Tibial nerve (tissue), 4 donors: Measurements from ENCODE around the gene TEX30. TPM values are rescaled to one million over a fixed set of nuclear protein-coding genes. Genes with fewer than 3 reads are reported as not detected.

ENCODE experiments used
- DNase-seq, 2 donors: peaks; one replicate each; pipeline ENCODE4 v3.0.0-alpha.2; 2019; ENCODE audit warnings: low spot score in 2 of 2
- H3K27ac ChIP-seq, 4 donors: fragments of 200-600 bp; sonication (generic) in 3 of 4; one replicate each; pipeline ENCODE4 v1.5.1; 2017 to 2019; ENCODE audit warnings: mild to moderate bottlenecking in 1 of 4
- H3K27me3 ChIP-seq, 2 donors: fragments of 200-600 bp; sonication (generic) in 1 of 2; one replicate each; pipeline versions ENCODE4 v1.5.1 to v1.6.0; 2017 to 2019
- H3K36me3 ChIP-seq, 3 donors: fragments of 200-600 bp; sonication (generic); one replicate each; pipeline ENCODE4 v1.5.1; 2018 to 2019
- H3K4me1 ChIP-seq, 4 donors: fragments of 200-600 bp; sonication (generic) in 3 of 4; one replicate each; pipeline ENCODE4 v1.5.1; 2017 to 2019
- H3K4me3 ChIP-seq, 4 donors: fragments of 200-600 bp; sonication (generic) in 3 of 4; one replicate each; pipeline ENCODE4 v1.5.1; 2017 to 2019; ENCODE audit warnings: mild to moderate bottlenecking in 1 of 4, moderate library complexity in 1 of 4
- H3K9me3 ChIP-seq, 4 donors: fragments of 200-600 bp; sonication (generic) in 3 of 4; one replicate each; pipeline ENCODE4 v1.5.1; 2017 to 2019
- EP300 ChIP-seq, 2 donors: sonication (generic); formaldehyde crosslinking; IDR thresholded peaks; one replicate each; pipeline ENCODE4 v1.6.1; 2017; ENCODE audit warnings: antibody characterized with exemption in 2 of 2, mild to moderate bottlenecking in 1 of 2
- POLR2A ChIP-seq, 2 donors: fragments of 450-650 bp; IDR thresholded peaks; one replicate each; pipeline ENCODE4 v1.6.1; 2017; ENCODE audit warnings: antibody characterized with exemption in 2 of 2, mild to moderate bottlenecking in 2 of 2, moderate library complexity in 2 of 2
- WGBS, 2 donors: methylation state at CpG; one replicate each; pipeline ENCODE4 v1.1.5; 2018; 5-methylcytosine and 5-hydroxymethylcytosine counted together
- total RNA-seq, 4 donors: library from RNA; depleted of rRNA; stranded (reverse); fragments of >200 nt; gene quantifications; one replicate each; pipeline ENCODE4 v1.1.0, GENCODE V29; 2016
- TF ChIP-seq, protein P1 (sequence below), 5 experiments: fragments of 200-600 bp in 3 of 5; fragments of 450-650 bp in 2 of 5; sonication (generic) in 3 of 5; IDR thresholded peaks; one replicate each; pipeline ENCODE4 v1.5.1; 2016 to 2019; ENCODE audit warnings: antibody characterized with exemption in 5 of 5, mild to moderate bottlenecking in 3 of 5, moderate library complexity in 2 of 5

The TEX30 gene
- total RNA-seq, 4 donors from 2014 or later: 4.7 to 16.0 (median 6.1) TPM

DNA sequence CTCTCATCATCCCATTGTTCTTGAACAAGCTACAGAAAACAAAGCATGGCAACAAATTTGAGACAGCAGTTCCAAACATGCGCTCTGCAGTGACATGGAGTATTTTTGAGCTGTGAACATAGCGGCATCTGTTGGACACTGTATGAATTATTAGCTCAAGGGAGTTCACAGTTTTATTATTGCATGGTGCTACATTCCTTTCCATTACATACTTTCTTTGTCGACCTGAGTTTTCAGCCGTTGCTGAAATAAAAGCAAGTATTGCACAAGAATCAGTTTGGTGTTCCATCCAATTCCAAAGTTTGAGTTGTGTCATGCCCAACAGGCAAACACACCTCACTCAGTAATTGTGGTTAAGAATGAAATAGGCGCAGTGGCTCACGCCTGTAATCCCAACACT is 48.7 kb downstream of the TEX30 start:
- DNase-seq: no peak
- Histone ChIP-seq H3K4me3 (no peak overlapping the region), H3K9me3 (no peaks in the 10 kb centered on the region), H3K4me1 (peaks cover 0 to 8% (median 0%) of the 10 kb centered on the region in 4 donors), H3K27ac (no peak overlapping the region), H3K27me3 (no peaks in the 10 kb centered on the region), H3K36me3 (no peaks in the 10 kb centered on the region)
- TF ChIP-seq, protein P1, sequence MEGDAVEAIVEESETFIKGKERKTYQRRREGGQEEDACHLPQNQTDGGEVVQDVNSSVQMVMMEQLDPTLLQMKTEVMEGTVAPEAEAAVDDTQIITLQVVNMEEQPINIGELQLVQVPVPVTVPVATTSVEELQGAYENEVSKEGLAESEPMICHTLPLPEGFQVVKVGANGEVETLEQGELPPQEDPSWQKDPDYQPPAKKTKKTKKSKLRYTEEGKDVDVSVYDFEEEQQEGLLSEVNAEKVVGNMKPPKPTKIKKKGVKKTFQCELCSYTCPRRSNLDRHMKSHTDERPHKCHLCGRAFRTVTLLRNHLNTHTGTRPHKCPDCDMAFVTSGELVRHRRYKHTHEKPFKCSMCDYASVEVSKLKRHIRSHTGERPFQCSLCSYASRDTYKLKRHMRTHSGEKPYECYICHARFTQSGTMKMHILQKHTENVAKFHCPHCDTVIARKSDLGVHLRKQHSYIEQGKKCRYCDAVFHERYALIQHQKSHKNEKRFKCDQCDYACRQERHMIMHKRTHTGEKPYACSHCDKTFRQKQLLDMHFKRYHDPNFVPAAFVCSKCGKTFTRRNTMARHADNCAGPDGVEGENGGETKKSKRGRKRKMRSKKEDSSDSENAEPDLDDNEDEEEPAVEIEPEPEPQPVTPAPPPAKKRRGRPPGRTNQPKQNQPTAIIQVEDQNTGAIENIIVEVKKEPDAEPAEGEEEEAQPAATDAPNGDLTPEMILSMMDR (IDR thresholded peaks at IDR 0.05): peak in 1 of 5 experiments; percentile 11
- TF ChIP-seq EP300 (IDR thresholded peaks at IDR 0.05): no peak
- 74 to 78% methylated on average over 6 of the region's 6 CpGs for WGBS, 2 donors

GRCh38 chr13:102721800-102722231 is 51.8 kb downstream of the TEX30 start:
- H3K27me3 ChIP-seq: no peaks in the 10 kb centered on the region
- 33 to 56% methylated on average over 1 of the region's 1 CpG for WGBS, 2 donors
- no peak for TF ChIP-seq EP300 (IDR thresholded peaks at IDR 0.05)
- no peak for TF ChIP-seq POLR2A (IDR thresholded peaks at IDR 0.05)
- TF ChIP-seq, protein P1 (IDR thresholded peaks at IDR 0.05): no peak
- no peaks in the 10 kb centered on the region for H3K36me3 ChIP-seq
- no peaks in the 10 kb centered on the region for H3K9me3 ChIP-seq
- no peaks in the 10 kb centered on the region for H3K4me1 ChIP-seq
- H3K27ac ChIP-seq: no peak overlapping the region
- H3K4me3 ChIP-seq: no peak overlapping the region
- DNase-seq: no peak

GRCh38 chr13:102718746-102719145 is 54.8 kb downstream of the TEX30 start:
- 72 to 81% methylated on average over 2 of the region's 2 CpGs for WGBS, 2 donors
- no peaks in the 10 kb centered on the region for H3K36me3 ChIP-seq
- no peak for DNase-seq
- no peak overlapping the region for H3K4me3 ChIP-seq
- TF ChIP-seq EP300 (IDR thresholded peaks at IDR 0.05) (no peak), POLR2A (IDR thresholded peaks at IDR 0.05) (no peak)
- TF ChIP-seq, protein P1 (IDR thresholded peaks at IDR 0.05): no peak
- no peaks in the 10 kb centered on the region for H3K9me3 ChIP-seq
- H3K27ac ChIP-seq: no peak overlapping the region
- H3K4me1 ChIP-seq: no peaks in the 10 kb centered on the region
- H3K27me3 ChIP-seq: no peaks in the 10 kb centered on the region

Other genes with a start within 250 kb of the TEX30 start
- gene TPP2, start 176.8 kb downstream of the TEX30 start, total RNA-seq: 10 to 100 TPM; 37.8 to 47.5 (median 43.9) TPM
- gene METTL21C, start 78.7 kb downstream of the TEX30 start, total RNA-seq: not detected
- gene POGLUT2, start 25.2 kb upstream of the TEX30 start, total RNA-seq: 1 to 10 TPM; 4.5 to 6.6 (median 6.0) TPM
- gene BIVM, start 25.3 kb upstream of the TEX30 start, total RNA-seq: 10 to 100 TPM; 11.8 to 33.5 (median 19.1) TPM
- gene ERCC5, start 72.2 kb upstream of the TEX30 start, total RNA-seq: 100 to 1,000 TPM in 2 of 4 donors, 10 to 100 TPM in 2; 47.1 to 113 (median 85.1) TPM